Neutrophil (primary cell): ENCODE data around the gene FBXO9.
"Not testable (repeated sequence)": the region's sequence is repeated elsewhere in the genome, so short reads cannot be mapped to it uniquely, and the experiment has no call there.

Experiments
- H3K27ac ChIP-seq: fragments of 200-600 bp; sonication (generic); 2 replicates; pipeline ENCODE4 v1.5.1; 2016; ENCODE audit warnings: mild to moderate bottlenecking, moderate library complexity
- H3K27me3 ChIP-seq: fragments of 200-600 bp; sonication (generic); 2 replicates; pipeline ENCODE4 v1.6.0; 2016; ENCODE audit warnings: mild to moderate bottlenecking
- H3K36me3 ChIP-seq: fragments of 200-600 bp; sonication (generic); 2 replicates; pipeline ENCODE4 v1.5.1; 2017
- H3K4me1 ChIP-seq, 2 experiments: fragments of 200-600 bp in 1 of 2; sonication (generic) in 1 of 2; 1 replicate in 1 of 2; 2 replicates in 1 of 2; pipeline versions ENCODE4 v1.5.1 to v1.6.1; 2013 to 2016; ENCODE audit warnings: low read depth in 1 of 2, low read length in 1 of 2, mild to moderate bottlenecking in 1 of 2, moderate library complexity in 1 of 2; ENCODE audit not compliant: control insufficient read depth in 1 of 2, insufficient read depth in 1 of 2
- H3K4me3 ChIP-seq, 2 experiments: fragments of 200-600 bp in 1 of 2; sonication (generic) in 1 of 2; 1 replicate in 1 of 2; 2 replicates in 1 of 2; pipeline ENCODE4 v1.5.1; 2013 to 2016; ENCODE audit warnings: low read depth in 1 of 2, low read length in 1 of 2, mild to moderate bottlenecking in 1 of 2, moderate library complexity in 1 of 2
- H3K9me3 ChIP-seq: fragments of 200-600 bp; sonication (generic); 2 replicates; pipeline ENCODE4 v1.5.1; 2016
- TF ChIP-seq, protein P1 (sequence below): fragments of 200-600 bp; sonication (generic); IDR thresholded peaks from 2 replicates; pipeline ENCODE4 v1.5.1; 2016; ENCODE audit warnings: antibody characterized with exemption

The FBXO9 gene

DNA sequence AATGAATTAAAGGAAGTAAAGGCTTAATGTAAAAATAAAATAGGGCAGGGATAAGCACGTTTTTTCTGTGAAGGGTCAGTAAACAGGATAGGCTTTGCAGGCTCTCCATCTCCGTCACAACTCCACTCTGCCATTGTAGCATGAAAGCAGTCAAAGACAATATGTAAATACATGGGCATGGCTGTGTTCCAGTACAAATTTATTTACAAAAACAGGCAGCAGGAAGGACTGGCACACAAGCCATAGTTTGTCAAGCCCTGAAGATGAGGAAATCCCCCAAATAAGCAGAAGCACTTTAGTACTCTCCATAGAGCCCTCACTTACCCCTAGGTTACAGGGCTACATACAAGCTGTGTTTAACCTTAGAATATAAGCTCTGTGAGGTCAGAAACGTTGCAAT lies 8.9 kb upstream of the FBXO9 start:
- H3K4me3 ChIP-seq = no peak overlapping the region
- H3K27ac ChIP-seq = peak overlapping the region; percentile 42
- H3K36me3 ChIP-seq = no peaks in the 10 kb centered on the region
- no peaks in the 10 kb centered on the region for H3K27me3 ChIP-seq
- H3K4me1 ChIP-seq = peaks cover 28 to 35% of the 10 kb centered on the region in 2 experiments
- TF ChIP-seq, protein P1, sequence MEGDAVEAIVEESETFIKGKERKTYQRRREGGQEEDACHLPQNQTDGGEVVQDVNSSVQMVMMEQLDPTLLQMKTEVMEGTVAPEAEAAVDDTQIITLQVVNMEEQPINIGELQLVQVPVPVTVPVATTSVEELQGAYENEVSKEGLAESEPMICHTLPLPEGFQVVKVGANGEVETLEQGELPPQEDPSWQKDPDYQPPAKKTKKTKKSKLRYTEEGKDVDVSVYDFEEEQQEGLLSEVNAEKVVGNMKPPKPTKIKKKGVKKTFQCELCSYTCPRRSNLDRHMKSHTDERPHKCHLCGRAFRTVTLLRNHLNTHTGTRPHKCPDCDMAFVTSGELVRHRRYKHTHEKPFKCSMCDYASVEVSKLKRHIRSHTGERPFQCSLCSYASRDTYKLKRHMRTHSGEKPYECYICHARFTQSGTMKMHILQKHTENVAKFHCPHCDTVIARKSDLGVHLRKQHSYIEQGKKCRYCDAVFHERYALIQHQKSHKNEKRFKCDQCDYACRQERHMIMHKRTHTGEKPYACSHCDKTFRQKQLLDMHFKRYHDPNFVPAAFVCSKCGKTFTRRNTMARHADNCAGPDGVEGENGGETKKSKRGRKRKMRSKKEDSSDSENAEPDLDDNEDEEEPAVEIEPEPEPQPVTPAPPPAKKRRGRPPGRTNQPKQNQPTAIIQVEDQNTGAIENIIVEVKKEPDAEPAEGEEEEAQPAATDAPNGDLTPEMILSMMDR = no peak
- H3K9me3 ChIP-seq = no peaks in the 10 kb centered on the region

DNA sequence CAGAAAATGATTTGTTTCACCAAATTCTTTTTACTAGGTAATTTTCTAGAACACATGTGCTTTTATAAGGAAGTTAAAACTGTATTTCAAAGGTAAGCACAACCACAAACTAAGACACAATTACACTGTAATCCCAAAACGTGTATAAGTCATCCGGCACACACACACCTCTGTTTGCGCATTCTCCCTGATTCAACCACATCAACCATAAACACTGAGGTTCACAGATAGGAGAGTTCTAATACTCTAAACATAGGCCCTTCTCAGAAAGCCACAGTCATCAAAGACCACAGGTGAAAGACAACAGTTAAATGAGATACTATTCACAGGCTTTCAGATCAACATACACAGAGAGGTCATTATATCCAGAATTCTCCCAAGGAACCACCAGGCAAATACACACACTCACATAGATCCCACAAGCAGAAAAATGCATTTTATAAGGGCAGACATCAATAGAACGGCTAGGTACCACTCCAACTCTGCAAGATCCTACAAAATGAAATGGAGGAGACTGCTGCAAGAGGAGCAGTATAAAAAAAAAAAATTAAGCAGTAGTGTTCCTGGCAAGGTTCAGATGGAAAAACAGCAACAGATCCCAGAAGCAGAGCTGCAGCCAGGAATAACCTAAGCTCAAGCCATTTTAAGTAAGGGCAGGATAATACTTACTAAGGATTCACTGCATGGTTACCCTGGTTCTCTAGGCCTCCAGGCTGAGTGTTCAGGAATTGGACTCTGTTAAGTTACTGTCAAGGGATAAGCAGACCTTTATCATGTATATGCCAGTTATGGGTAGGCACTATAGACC lies 6.6 kb upstream of the FBXO9 start:
- Histone ChIP-seq H3K4me1 (peaks cover 36 to 44% of the 10 kb centered on the region in 2 experiments), H3K4me3 (no peak overlapping the region)
- TF ChIP-seq, protein P1 = no peak

GRCh38 chr6:53059648-53060589 lies 5.3 kb upstream of the FBXO9 start:
- no peaks in the 10 kb centered on the region for H3K36me3 ChIP-seq
- no peaks in the 10 kb centered on the region for H3K9me3 ChIP-seq
- no peaks in the 10 kb centered on the region for H3K27me3 ChIP-seq
- no peak overlapping the region for H3K27ac ChIP-seq
- H3K4me3 ChIP-seq = no peak overlapping the region
- TF ChIP-seq, protein P1 = no peak
- peaks cover 42 to 54% of the 10 kb centered on the region in 2 experiments for H3K4me1 ChIP-seq

More for the DNA sequence above, 6.6 kb upstream of the FBXO9 start:
- H3K9me3 ChIP-seq = no peaks in the 10 kb centered on the region
- H3K27me3 ChIP-seq = no peaks in the 10 kb centered on the region
- no peaks in the 10 kb centered on the region for H3K36me3 ChIP-seq
- H3K27ac ChIP-seq = no peak overlapping the region

DNA sequence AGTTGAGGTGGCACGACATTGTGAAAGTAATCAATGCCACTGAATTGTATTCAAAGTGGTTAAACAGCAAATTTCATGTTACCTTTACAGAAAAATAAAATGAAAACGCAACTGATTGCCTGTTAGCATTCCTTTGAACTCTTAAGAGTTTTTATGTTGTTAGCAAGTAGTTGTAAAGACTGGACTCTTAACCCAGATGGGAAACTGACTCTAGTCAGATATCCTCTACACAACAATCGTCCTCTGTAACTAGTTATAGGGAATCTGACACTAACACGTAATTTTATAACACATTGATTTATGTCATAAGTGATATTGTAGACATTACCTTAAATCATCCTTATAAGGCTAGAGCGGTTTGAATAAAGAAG lies 3.0 kb upstream of the FBXO9 start:
- peaks cover 45 to 55% of the 10 kb centered on the region in 2 experiments for H3K4me1 ChIP-seq
- no peaks in the 10 kb centered on the region for H3K36me3 ChIP-seq
- no peaks in the 10 kb centered on the region for H3K27me3 ChIP-seq
- H3K27ac ChIP-seq = peak overlapping the region; percentile 75
- H3K4me3 ChIP-seq = peak overlapping the region; percentile 75 to 93
- no peaks in the 10 kb centered on the region for H3K9me3 ChIP-seq
- TF ChIP-seq, protein P1 = no peak

DNA sequence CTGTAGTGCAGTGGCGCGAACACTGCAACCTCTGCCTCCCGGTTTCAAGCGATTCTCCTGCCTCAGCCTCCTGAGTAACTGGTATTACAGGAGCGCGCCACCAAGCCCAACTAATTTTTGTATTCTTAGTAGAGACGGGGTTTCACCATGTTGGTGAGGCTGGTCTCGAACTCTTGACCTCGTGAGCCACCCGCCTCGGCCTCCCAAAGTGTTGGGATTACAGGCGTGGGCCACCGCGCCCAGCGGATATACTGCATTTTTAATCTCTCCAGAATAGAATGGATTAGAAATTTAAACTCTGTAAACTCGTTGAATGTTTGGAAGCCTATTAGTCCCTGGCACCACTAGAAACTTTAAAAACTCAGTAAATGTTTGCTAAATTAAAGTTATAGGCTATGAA lies 949 bp upstream of the FBXO9 start:
- H3K36me3 ChIP-seq, H3K27me3 ChIP-seq, H3K9me3 ChIP-seq: not testable (repeated sequence)
- Histone ChIP-seq H3K27ac (peak overlapping the region; percentile 84), H3K4me1 (peaks cover 65 to 71% of the 10 kb centered on the region in 2 experiments), H3K4me3 (peak overlapping the region; percentile 83 to 93)
